ENCODE data around the gene TNNT3.
"Not testable (repeated sequence)": the region's sequence is repeated elsewhere in the genome, so short reads cannot be mapped to it uniquely, and the experiment has no call there.

The TNNT3 gene

GRCh38 chr11:1878137-1879031, 41.1 kb upstream of the TNNT3 start:
- Mint-ChIP-seq H3K4me3 (no peak overlapping the region), H3K4me1 (peaks cover 71% of the 10 kb centered on the region), H3K27me3 (no peaks in the 10 kb centered on the region), H3K9me3 (no peaks in the 10 kb centered on the region), H3K27ac (no peak overlapping the region)
- ATAC-seq (no peak), DNase-seq (peak in 1 of 2 donors; percentile 10)

- Mint-ChIP-seq H3K9me3 (no peaks in the 10 kb centered on the region), H3K27ac (no peak overlapping the region), H3K4me1 (peaks cover 67% of the 10 kb centered on the region), H3K27me3 (no peaks in the 10 kb centered on the region), H3K4me3 (no peak overlapping the region)
- DNase-seq: no peak
- no peak for ATAC-seq
Measured at GRCh38 chr11:1879342-1879940, 40.1 kb upstream of the TNNT3 start.

- no peak for ATAC-seq
- H3K9me3 Mint-ChIP-seq: no peaks in the 10 kb centered on the region
- DNase-seq: peak in 1 of 2 donors; percentile 9
- H3K4me1 Mint-ChIP-seq: peaks cover 64% of the 10 kb centered on the region
- no peaks in the 10 kb centered on the region for H3K27me3 Mint-ChIP-seq
- no peak overlapping the region for H3K4me3 Mint-ChIP-seq
- peak overlapping the region in 1 of 2 donors; percentile 92 for H3K27ac Mint-ChIP-seq
Measured at GRCh38 chr11:1879941-1880720, 39.4 kb upstream of the TNNT3 start.

GRCh38 chr11:1880746-1881441, 38.6 kb upstream of the TNNT3 start:
- Mint-ChIP-seq H3K4me1 (peaks cover 56% of the 10 kb centered on the region), H3K27ac (peak overlapping the region in 1 of 2 donors; percentile 92), H3K27me3 (no peaks in the 10 kb centered on the region), H3K4me3 (no peak overlapping the region), H3K9me3 (no peaks in the 10 kb centered on the region)
- ATAC-seq (peak; percentile 9), DNase-seq (peak in 1 of 2 donors; percentile 14)

- Mint-ChIP-seq H3K9me3 (no peaks in the 10 kb centered on the region), H3K27ac (no peak overlapping the region), H3K4me3 (peak overlapping the region in 1 of 2 donors; percentile 22), H3K4me1 (peaks cover 49% of the 10 kb centered on the region), H3K27me3 (no peaks in the 10 kb centered on the region)
- peak in 1 of 2 donors; percentile 13 for DNase-seq
- peak; percentile 27 for ATAC-seq
Measured at GRCh38 chr11:1881442-1882264, 37.9 kb upstream of the TNNT3 start.

DNA sequence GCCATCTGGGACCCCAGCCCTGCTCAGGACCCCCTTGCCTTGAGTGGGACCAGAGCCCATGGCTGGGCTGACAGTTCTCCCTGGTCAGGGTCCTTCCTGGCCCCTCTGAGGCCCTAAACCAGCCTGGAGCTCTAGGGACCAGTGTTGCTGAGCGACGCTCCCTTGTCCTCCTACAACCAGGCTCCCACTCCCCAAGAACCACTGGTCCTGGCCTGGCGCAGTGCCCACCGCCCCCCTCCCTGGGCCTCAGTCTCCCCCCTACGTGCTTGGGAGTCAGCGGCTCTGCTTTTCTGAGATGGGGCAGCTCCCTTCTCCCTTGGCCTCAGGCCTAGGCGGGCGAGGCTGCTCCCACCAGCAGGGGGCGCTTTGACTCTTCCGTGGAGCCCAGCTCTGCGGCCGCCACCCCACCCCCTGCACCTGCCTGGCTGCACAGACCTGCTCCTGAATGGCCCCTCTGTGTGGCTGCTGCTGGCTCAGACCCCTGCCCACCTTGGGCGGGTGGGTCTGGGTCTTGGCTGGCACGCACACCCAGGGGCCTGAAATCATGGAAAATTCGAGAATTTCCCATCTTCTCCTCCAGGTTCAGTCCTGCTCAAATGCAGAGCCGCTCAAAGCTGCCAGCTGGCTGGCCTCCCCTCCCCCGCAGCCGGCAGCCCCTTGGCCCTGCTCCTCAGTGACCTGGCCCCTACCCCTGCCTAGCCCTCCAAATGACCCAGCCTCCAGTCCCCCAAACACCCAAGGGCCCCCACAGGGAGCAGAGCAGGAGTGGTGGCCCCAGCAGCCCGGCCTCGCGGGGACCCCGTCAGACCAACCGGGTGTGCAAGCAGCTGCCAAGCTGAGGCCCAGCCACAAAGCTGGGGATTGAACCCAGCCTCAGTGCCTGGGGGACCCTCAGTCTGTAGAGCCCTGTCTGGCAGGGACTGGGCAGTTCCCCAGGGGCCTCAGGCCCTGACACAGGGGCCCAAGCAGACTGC, 37.0 kb upstream of the TNNT3 start:
- ATAC-seq: peak; percentile 87
- Mint-ChIP-seq H3K4me3 (peak overlapping the region in 1 of 2 donors; percentile 22), H3K27ac (peak overlapping the region in 1 of 2 donors; percentile 19), H3K4me1 (peaks cover 44% of the 10 kb centered on the region), H3K9me3 (no peaks in the 10 kb centered on the region), H3K27me3 (no peaks in the 10 kb centered on the region)
- DNase-seq: peak; percentile 80 to 82

- no peak for DNase-seq
- Mint-ChIP-seq H3K9me3 (no peaks in the 10 kb centered on the region), H3K4me1 (peaks cover 48% of the 10 kb centered on the region), H3K4me3 (no peak overlapping the region), H3K27me3 (no peaks in the 10 kb centered on the region), H3K27ac (no peak overlapping the region)
- ATAC-seq: no peak
Measured at GRCh38 chr11:1883346-1884302, 35.9 kb upstream of the TNNT3 start.

DNA sequence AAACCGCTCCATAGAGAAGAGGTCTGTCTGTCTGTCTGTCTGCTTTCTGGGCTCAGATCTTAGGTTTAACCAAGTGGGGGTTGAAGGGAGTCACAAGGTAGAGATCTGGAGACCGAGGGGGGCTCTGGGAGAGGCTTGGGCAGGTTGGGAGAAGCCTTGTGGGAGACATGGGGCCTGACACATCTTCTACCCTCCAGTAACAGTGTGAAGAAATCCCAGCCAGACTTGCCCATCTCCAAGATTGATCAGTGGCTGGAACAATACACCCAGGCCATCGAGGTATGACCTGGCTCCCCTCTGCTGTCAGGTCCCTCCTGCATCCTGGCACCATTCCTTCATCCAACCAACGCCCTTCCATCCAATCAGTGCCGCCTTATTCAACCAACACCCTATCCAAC, 35.2 kb upstream of the TNNT3 start:
- DNase-seq: no peak
- no peak overlapping the region for H3K4me3 Mint-ChIP-seq
- ATAC-seq: no peak
- H3K9me3 Mint-ChIP-seq: no peaks in the 10 kb centered on the region
- H3K4me1 Mint-ChIP-seq: peaks cover 48% of the 10 kb centered on the region
- no peaks in the 10 kb centered on the region for H3K27me3 Mint-ChIP-seq
- no peak overlapping the region for H3K27ac Mint-ChIP-seq

- H3K27ac Mint-ChIP-seq, H3K4me3 Mint-ChIP-seq, H3K27me3 Mint-ChIP-seq, H3K9me3 Mint-ChIP-seq, DNase-seq, ATAC-seq: not testable (repeated sequence)
- H3K4me1 Mint-ChIP-seq: peaks cover 49% of the 10 kb centered on the region
Measured at GRCh38 chr11:1886551-1886950, 33.0 kb upstream of the TNNT3 start.

DNA sequence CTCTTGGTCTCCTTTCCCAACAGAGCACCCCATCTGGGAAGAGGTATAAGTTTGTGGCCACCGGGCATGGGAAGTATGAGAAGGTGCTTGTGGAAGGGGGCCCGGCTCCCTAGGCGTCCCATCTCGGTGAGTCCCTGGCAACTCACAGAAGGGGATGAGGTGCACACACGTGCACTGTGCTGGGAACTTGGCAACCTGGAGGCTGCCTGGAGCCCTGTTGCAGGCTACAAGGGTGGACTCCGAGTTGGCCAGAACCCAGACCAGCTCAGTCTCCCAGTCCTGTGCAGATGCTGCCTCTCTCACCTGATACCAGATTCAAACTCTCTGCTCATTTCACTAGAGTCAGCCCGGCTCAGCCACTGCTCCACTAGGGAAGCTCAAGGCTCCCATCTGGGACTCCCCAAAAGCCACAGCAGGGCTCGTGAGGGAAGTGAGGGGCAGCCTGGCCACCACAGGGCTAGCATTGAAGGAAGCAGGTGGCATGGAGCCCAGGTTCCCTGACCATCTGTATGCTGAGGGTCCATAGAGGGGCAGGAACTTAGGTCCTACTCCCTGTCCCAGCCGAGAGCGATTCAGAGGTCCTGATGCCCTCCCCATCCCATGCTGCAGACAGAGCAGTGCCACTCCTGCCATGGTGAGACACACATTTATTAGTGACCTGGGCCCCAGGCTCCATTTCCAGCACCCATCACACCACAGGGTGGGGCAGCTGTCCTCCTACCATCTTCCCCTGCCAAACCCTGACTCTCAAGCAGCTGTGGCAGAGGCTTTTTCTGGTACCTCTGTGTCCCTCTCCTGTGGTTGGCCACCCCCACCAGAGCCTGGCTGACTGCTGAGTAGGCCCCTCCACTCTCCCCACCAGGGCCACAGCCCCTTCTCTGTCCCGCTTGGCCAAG, 31.8 kb upstream of the TNNT3 start:
- Mint-ChIP-seq H3K9me3 (peaks cover 2 to 6% of the 10 kb centered on the region in 2 donors), H3K27ac (peak overlapping the region in 1 of 2 donors; percentile 2), H3K4me1 (peaks cover 53% of the 10 kb centered on the region), H3K4me3 (peak overlapping the region in 1 of 2 donors; percentile 82), H3K27me3 (no peaks in the 10 kb centered on the region)
- ATAC-seq: no peak
- DNase-seq: no peak

- ATAC-seq (no peak), DNase-seq (no peak)
- H3K9me3 Mint-ChIP-seq: peaks cover 5 to 10% of the 10 kb centered on the region in 2 donors
- peak overlapping the region in 1 of 2 donors; percentile 88 for H3K27ac Mint-ChIP-seq
- H3K4me3 Mint-ChIP-seq: peak overlapping the region; percentile 59 to 82
- H3K27me3 Mint-ChIP-seq: no peaks in the 10 kb centered on the region
- H3K4me1 Mint-ChIP-seq: peaks cover 59% of the 10 kb centered on the region
Measured at GRCh38 chr11:1888347-1888753, 31.2 kb upstream of the TNNT3 start.

DNA sequence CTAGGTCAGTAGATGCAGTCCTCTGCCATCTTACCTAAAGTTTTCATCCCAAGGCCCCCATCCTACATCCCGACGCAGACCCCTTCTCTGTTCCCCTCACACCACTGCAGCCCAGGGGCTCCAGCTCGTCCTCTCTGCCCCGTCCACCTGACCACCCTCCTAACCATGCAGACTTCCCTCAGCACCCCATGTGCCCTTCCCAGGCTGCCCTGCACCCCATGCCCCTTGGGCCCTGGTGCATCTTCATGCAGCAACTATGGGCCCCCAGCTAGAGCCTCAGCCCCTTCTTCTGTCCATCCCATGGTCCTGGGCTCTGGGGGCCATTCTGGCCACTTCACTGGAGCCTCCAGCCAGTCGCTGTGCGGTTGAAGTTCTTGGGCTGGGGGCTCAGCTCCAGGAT, 30.7 kb upstream of the TNNT3 start:
- DNase-seq (no peak), ATAC-seq (peak; percentile 1)
- no peaks in the 10 kb centered on the region for H3K27me3 Mint-ChIP-seq
- peaks cover 64% of the 10 kb centered on the region for H3K4me1 Mint-ChIP-seq
- peak overlapping the region; percentile 59 to 82 for H3K4me3 Mint-ChIP-seq
- peaks cover 5 to 10% of the 10 kb centered on the region in 2 donors for H3K9me3 Mint-ChIP-seq
- H3K27ac Mint-ChIP-seq: peak overlapping the region; percentile 76 to 88
